ENCODE data around the gene NEDD4L. TPM values are rescaled to one million over a fixed set of nuclear protein-coding genes. Genes with fewer than 3 reads are reported as not detected.

NEDD4L gene
- total RNA-seq, 1 donor from 2014 or later = 41.4 TPM

DNA sequence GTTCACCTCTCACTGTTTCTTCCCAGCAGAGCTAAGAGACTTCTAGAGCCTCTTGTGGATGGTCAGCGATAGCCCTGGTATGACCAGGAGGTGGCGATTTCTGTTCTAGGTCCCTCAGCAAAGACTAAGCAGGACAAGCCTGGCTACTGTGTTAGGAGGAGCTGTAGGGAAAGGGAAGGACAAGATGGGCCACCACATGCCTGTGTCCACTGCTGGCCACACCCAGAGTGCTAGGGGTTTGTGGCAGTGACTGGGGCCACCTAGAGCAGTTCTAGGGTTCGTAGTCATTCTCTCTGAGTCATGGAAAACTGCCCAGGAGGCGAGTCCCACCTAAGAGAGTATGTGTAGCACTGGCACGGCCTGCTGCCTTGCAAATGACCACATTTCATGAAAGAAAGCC lies 405.4 kb downstream of the NEDD4L start:
- no peak overlapping the region for H3K27ac Mint-ChIP-seq (ENCODE audit: unreplicated experiment)
- H3K9me3 Mint-ChIP-seq = no peaks in the 10 kb centered on the region
- TF ChIP-seq, protein P1, sequence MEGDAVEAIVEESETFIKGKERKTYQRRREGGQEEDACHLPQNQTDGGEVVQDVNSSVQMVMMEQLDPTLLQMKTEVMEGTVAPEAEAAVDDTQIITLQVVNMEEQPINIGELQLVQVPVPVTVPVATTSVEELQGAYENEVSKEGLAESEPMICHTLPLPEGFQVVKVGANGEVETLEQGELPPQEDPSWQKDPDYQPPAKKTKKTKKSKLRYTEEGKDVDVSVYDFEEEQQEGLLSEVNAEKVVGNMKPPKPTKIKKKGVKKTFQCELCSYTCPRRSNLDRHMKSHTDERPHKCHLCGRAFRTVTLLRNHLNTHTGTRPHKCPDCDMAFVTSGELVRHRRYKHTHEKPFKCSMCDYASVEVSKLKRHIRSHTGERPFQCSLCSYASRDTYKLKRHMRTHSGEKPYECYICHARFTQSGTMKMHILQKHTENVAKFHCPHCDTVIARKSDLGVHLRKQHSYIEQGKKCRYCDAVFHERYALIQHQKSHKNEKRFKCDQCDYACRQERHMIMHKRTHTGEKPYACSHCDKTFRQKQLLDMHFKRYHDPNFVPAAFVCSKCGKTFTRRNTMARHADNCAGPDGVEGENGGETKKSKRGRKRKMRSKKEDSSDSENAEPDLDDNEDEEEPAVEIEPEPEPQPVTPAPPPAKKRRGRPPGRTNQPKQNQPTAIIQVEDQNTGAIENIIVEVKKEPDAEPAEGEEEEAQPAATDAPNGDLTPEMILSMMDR (conservative IDR thresholded peaks at IDR 0.05) = no peak
- H3K4me1 Mint-ChIP-seq = peaks cover 31% of the 10 kb centered on the region
- H3K36me3 Mint-ChIP-seq (ENCODE audit: low read depth) = no peaks in the 10 kb centered on the region
- H3K27me3 Mint-ChIP-seq (ENCODE audit: low read depth) = no peaks in the 10 kb centered on the region
- no peak overlapping the region for H3K4me3 Mint-ChIP-seq
- no peak for DNase-seq (ENCODE audit: low read depth, low spot score)

Small RNA genes lying within 50 kb of the gene (microRNA-seq; reads per million reads assigned to microRNA genes)
- gene MIR3591 = not detected

Other genes starting within 250 kb of the NEDD4L start
- 0.05 and 0.09 TPM in 2 replicates for gene ATP8B1, start 240.9 kb upstream of the NEDD4L start, total RNA-seq